Measurements from ENCODE around the gene REXO5.
A peak's percentile ranks its signal among the peaks of the same experiment; 100 is the strongest.

REXO5 gene

GRCh38 chr16:20849589-20850390 is 43.5 kb downstream of the REXO5 start:
- POLR2A ChIA-PET = no interaction called here
- CTCF ChIA-PET = interaction anchor here (0.7 to 9.5 kb wide), 54 partner anchors 9 to 453 kb away, joined by 3 to 135 read pairs (median 6); partner anchors contain the start of genes DCUN1D3, DNAH3, ERI2 and LDAF1
- peak; percentile 93 for TF ChIP-seq CTCF (IDR thresholded peaks at IDR 0.05; ENCODE audit: insufficient read depth, low read length, missing control alignments)
- no peak for DNase-seq (ENCODE audit: low read depth, low spot score)
- H3K4me3 ChIP-seq (ENCODE audit: low read depth, low read length) = no peak overlapping the region

DNA sequence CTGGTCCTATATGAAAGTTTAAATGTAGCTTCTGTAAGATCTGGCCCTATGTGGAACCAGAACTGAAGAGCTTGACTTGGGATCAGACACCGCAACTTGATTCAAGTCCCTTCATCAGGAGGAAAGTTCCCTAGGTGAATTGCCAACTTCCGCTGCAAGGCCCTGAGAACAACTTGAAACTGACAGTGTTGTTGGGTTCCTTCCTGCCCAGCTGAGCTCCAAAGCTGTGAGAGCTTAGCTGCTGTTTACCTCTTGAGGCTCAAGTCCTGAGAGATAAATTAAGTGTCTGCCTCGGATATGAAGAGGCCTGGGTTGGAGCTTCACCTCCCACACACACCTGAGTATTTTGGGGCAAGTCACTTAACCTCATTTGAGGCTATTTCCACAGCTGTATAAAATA is 44.7 kb downstream of the REXO5 start:
- POLR2A ChIA-PET = interaction anchor here (0.8 to 1.5 kb wide), 5 partner anchors 17 to 145 kb away, joined by 3 to 6 read pairs (median 4); partner anchors contain the start of genes DCUN1D3 and LYRM1
- no peak for TF ChIP-seq CTCF (IDR thresholded peaks at IDR 0.05; ENCODE audit: insufficient read depth, low read length, missing control alignments)
- CTCF ChIA-PET = interaction anchor here (0.9 to 9.5 kb wide), 42 partner anchors 10 to 452 kb away, joined by 3 to 135 read pairs (median 7); partner anchors contain the start of genes DCUN1D3, DNAH3, ERI2 and LDAF1
- H3K4me3 ChIP-seq (ENCODE audit: low read depth, low read length) = no peak overlapping the region
- DNase-seq (ENCODE audit: low read depth, low spot score) = no peak

DNA sequence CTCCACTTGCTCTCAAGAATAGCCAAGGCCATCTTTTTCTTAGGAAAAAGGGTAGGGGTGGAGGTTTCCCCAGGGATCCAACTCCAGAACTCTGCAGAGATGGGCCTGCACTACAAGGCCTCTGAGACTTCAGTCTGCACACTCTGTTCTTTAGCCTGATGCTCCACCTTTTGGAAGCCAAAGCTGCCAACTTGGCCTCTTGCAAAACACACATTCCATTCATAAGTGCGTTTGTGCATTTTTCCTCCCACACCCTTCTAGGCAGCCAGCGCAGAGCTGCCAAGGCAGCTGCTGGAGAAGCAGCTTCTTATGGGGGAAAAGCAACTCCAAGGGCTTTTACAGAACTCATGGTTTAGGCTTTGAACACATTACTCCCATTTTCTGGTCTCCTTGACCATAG is 45.3 kb downstream of the REXO5 start:
- ChIA-PET POLR2A (interaction anchor here (0.6 to 1.5 kb wide), 7 partner anchors 14 to 449 kb away, joined by 3 to 6 read pairs (median 3); partner anchors contain the start of genes DCUN1D3 and LYRM1), CTCF (interaction anchor here (0.7 to 9.5 kb wide), 21 partner anchors 10 to 337 kb away, joined by 3 to 135 read pairs (median 7); partner anchors contain the start of genes DCUN1D3, ERI2, LDAF1 and LYRM1)
- no peak for TF ChIP-seq CTCF (IDR thresholded peaks at IDR 0.05; ENCODE audit: insufficient read depth, low read length, missing control alignments)
- no peak overlapping the region for H3K4me3 ChIP-seq (ENCODE audit: low read depth, low read length)
- peak; percentile 81 for DNase-seq (ENCODE audit: low read depth, low spot score)

DNA sequence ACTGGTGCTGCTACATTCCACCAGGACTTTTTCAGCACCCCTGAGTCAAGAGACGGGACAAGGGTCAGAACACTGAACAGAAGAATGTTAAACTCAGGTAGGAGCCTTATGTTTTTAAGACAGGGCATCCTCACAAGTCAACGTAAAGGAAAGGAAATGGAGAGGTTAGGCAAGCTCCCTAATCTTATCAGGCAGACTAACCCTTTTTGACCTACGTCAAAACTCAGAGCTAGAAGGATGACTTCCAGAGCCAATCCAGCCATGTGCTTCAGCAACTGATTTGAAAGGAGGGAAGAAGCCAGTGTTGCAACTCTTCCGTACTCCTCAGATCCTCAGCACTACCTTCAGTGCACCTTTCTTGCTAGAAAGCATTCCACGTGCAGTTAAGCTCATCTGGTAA is 46.8 kb downstream of the REXO5 start:
- POLR2A ChIA-PET = no interaction called here
- CTCF ChIA-PET = interaction anchor here (1.1 to 9.5 kb wide), 4 partner anchors 12 to 449 kb away, joined by 3 to 135 read pairs (median 82); no protein-coding TSS in a partner anchor

GRCh38 chr16:20853981-20854620 is 47.8 kb downstream of the REXO5 start:
- no peak for TF ChIP-seq CTCF (IDR thresholded peaks at IDR 0.05; ENCODE audit: insufficient read depth, low read length, missing control alignments)
- H3K4me3 ChIP-seq (ENCODE audit: low read depth, low read length) = no peak overlapping the region
- POLR2A ChIA-PET = interaction anchor here (1.0 kb wide), 1 partner anchor 12 kb away, joined by 3 read pairs; no protein-coding TSS in a partner anchor
- DNase-seq (ENCODE audit: low read depth, low spot score) = no peak
- CTCF ChIA-PET = interaction anchor here (0.7 to 7.6 kb wide), 4 partner anchors 11 to 448 kb away, joined by 3 to 75 read pairs (median 4); no protein-coding TSS in a partner anchor

More for the DNA sequence above, 46.8 kb downstream of the REXO5 start:
- DNase-seq (ENCODE audit: low read depth, low spot score) = no peak
- H3K4me3 ChIP-seq (ENCODE audit: low read depth, low read length) = no peak overlapping the region
- TF ChIP-seq CTCF (IDR thresholded peaks at IDR 0.05; ENCODE audit: insufficient read depth, low read length, missing control alignments) = no peak
